Stimulated activated CD4-positive, alpha-beta T cell treated with anti-CD3 and anti-CD28 coated beads, Interleukin-2, amount 100 ng/mL, for 48 hours (primary cell): ENCODE measurements around the gene TNFRSF1A.
"Not testable (repeated sequence)": the region's sequence is repeated elsewhere in the genome, so short reads cannot be mapped to it uniquely, and the experiment has no call there.

Experiments
- DNase-seq, 2 donors: peaks; one replicate each; pipeline ENCODE4 v3.0.0-alpha.2; 2020

TNFRSF1A gene

DNA sequence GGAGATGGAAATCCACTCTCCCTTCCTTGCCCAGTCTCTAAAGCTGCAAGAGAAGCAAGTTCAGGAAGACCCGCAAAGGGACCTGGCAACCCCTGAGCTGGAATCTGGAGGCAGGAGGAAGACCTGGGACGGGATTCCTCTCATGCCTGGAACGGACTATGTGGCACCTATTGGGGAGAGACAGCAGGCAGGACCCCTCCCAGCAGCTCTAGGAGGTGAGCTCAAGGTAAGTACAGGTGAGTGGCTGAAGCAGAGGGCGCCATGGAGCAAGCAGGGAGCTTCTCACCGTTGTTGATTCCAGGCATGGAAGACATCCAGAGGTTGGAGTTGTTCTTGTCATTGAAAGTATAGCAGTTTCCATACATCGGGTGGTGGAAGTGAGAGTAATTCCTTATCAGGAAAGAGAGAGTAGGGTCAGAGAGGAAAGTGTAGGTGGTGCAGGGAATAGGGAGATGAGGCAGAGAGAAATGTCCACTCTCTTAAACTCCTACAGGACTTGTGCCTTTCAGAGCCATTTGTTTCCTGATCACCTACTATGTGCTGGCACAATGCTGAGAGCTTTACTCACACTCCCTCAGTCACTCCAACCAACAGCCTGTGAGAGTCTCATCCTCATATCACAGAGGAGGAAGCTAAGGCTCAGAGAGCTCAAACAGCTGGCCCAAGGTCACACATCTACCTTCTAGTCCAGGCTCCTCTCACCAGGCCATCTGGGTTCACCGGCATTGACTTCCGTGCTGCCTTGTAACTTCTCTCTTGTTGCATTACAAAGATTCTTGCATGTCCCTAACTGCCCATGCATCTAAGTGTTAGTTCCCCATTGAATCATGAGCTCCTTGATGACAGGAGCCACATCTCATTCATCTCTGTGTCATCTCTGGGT is 13.9 kb upstream of the TNFRSF1A start:
- DNase-seq: no peak

DNA sequence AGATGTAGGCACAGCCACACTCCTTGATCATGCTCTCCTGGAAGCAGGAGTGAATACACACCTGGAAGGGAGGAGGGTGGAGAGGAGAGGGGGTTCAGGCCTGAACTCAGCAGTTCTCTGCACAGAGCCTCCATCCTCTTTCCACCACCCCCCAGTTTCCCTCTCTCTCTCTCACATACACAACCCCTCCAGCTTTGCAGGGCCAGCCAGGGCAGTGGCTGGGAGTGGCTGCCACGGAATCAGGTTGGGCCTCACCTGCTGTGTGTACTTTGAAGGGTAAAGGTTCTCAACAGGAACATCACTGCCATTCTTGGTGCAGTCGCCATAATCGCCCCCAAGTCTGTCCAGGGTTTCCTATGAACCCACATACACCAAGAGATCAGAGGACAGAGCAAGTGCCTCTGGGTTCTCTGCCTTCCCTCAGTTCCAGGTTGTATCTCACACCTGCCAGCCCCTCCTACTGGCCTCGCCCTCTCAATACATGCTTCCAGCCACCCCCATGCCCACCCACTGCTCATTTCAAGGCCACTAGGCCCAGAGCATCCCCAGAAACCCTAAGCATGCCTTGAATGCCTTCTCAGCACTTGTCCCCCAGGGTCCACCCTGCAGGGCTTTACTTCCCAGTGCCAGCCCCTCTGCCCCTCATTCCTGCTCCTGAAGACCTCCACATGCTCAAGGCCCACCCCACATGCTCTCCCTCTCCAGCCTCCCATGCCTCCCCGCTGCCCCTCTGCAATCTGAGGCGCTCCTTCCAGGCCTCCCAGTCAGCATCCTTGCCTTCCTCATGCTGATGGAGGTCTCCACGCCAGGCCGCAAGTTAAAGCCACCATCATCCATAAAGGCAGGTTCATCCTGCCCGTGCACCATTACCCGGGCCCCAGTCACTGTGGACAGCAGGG is 12.9 kb upstream of the TNFRSF1A start:
- DNase-seq: no peak

DNA sequence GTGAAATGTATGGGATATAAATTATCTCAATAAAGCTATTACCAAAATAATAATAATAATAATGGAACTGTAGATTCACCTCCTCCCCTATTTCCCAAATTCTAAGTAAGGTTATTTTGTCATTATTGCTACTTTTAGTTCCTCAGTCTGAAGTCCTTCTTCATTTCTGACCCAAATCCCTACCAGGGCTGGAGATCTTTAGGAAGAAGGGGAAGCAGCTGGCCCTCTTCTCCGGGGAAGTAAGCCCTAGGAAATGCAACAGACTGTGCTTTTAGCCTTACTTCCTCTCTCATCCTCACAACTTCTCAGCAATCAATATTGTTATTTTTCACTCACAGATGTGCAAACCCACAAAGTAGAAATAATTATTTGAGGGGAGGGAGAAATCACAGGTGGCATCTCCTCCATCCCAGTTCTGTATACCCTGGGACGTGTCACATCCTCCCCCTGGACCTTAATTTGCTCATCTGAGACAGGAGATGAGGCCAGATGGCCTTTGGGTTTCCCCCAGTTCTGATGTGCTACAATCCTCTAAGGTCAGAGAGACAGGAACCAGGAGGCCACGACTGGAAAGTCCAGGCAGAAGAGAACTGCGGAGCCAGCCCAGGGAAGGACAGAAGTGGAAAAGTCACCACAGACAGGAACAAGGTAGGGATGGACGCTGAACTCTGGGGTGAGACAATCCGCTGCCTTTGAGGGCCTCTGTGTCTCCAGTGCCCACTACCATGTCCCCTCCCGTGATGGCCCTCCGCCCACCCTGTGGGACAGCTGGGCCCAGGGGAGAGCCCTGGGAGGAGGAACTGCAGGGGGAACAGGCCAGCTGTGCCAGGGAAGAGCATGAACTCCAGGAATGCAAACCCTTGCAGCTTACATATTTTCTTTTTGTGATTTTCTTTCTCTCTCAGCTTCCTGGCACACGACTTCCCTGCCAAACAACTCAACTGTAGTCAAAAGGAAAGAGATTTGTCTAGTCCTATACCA is 10.6 kb upstream of the TNFRSF1A start:
- DNase-seq: no peak

DNA sequence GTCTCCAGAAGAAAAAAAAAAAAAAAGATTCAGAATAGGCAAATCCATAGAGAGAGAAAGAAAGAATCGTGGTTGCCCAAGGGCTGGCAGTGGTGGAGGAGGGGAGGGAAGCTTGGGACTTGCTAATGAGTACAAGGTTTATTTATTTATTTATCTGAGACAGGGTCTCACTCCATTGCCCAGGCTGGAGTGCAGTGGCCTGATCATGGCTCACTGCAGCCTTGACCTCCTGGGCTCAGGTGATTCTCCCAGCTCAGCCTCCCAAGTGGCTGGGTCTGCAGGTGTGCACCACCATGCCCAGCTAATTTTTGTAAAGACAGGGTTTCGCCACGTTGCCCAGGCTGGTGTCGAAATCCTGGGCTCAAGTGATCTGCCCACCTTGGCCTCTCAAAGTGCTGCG is 9.7 kb upstream of the TNFRSF1A start:
- no peak for DNase-seq

DNA sequence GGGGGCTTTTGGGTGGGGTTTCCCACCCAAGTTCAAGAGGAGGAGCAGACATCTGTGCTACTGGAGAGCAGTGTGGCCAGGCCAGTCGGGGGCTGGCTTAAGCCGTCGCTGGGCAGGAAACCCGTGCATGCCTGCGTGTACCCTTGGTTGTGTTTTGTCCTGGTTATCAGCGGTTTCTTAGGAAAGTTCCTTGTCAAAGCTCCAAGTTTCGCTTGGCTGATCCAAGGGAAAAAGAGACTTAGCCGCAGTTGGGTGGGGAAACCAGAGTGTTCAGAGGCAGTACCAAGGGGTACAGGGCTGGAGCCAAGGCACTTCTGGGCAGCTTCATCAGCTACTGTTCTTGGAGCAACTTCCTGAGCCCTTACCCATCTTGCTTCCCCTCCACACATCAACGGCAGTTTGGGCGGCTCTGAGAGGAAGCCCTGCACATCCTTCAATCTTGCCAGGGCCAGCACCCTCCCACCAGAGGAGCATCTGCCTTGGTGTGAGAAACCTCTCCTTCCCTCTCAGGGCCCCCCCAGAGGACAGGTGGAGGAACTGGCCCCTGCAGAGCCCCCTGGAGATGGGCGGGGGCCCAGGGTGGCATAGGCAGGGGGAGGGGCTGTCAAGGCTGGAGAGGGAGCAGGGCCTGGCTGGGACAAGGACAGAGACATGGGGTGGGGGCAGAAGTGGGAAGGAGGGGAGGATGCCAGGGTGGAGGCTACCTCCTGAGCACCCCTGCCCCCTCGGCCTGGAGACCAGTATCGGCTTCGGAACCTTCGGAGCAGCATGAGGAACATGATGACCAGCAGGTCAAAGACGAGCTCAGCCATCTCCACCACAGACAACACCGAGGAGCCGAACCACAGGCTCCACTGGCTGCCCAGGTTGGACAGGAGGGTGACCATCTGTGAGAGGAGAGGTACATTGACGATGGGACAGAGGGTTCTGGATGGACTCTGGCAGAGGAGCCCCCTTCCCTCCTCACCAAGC is 5.8 kb upstream of the TNFRSF1A start:
- no peak for DNase-seq

DNA sequence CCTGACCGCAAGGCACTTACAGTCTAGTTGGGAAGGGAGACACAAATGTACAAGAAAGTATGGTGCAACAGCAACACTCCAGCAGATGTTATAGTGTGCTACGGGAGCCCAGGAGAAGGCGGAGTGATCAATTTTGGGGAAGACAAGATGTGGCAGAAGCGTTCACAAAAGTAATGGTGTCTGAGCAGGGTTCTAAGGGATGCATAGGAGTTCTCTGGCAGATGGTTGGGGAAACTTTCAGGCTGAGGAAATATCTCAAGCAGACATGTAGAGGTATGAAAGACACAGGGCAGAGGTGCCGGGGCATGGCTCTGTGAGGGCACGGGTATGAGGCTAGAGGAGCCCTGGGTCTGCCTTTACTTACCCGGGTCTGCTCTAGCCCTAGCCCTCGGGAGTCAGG is 5.1 kb upstream of the TNFRSF1A start:
- no peak for DNase-seq

DNA sequence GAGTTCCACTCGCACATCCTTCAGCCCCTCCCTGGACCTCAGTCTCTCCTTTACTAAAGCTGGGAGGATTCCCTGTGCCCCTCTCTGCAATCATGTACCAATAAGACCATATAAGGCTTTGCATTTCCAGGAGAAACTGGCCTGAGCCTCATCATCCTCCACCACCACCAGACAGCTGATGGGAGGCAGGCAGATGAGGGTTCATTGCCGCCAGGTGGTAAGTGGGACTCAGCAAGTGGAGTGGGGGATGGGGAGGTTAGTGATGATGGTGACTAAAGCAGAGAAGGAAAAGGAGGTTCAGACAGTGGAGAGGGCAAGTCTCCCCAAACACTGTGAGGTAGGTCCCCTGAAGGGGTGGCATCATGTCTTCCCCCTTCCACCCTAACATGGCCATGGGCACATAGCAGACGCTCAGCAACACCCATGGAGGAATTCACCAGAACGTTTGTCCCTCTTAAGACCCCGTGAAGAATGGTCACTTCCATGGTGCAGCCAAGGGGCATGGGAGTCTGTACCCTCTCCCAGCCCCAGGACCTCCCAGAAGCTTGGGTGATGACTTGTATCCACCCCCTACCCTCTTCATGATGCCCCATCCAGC is 4.5 kb upstream of the TNFRSF1A start:
- DNase-seq: no peak

DNA sequence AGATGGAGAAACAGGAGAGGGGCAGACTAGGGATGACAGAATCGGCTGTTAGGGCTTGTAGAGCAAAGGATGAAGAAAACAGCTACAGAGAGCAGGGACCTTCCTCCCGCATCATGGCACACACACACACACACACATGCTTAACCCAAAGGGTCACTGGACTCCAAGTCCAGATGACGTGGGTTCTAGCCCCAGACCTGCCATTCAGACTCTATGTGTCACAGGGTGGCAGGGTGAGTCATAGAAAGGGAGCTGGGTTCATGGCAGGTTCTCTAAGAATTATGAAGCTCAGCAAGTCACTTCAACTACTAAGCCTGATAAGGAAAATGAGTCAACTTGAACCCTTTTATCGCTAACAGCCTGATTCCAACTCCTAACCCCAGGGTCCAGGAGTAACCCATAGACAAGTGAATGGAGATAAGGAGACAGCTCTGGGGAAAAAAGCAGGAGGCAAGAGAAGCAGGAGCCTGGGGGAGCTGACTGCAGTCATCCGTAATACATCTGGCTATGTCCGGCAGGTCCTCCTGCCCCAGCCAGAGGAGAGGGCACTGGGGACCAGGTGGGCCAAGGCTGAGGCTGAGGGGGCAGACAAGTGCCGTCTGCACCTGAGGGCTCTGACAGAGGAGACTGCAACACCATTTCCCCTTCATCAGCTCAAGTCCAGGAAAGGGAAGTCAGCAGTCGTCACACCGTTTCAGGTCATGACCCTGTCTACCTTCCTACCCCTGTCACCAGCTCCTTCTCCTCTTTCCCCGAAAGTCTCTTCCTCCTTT is 3.6 kb upstream of the TNFRSF1A start:
- DNase-seq: no peak

DNA sequence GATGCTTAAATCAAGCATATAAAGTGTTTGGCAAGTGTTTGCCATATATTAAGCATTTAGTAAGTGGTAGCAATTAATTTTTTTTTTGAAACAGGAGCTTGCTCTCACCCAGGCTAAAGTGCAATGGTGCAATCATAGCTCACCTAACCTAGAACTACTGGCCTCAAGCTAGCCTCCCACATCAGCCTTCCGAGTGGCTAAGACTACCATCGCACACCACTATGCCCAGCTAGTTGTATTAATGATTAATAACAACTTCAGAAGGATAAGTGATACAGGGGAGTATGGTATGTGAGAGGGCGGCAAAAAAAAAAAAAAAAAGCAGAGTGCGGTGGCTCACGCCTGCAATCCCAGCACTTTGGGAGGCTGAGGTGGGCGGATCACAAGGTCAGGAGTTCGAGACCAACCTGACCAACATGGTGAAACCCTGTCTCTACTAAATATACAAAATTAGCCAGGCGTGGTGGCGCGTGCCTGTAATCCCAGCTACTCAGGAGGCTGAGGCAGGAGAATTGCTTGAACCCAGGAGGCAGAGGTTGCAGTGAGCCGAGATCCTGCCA is 2.3 kb upstream of the TNFRSF1A start:
- not testable (repeated sequence) for DNase-seq

DNA sequence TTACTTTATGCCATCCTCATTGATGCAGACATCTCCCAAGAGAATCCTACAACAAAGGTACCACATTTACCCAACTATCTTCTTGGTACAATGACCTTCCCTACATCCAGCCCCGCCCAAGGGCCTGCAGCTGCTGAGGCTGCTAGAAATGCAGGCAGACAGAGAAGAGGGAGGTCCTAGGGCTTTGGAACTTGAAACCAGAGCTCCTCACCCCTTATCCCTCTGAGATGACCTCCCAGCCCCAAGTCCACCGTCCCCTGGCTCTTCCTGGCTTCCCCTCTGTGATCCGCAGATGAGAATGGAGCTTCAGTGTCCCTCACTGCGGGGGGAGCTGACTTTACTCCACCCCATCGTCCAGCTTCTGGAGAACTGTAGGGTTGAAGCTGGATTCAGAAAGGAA is 1.6 kb upstream of the TNFRSF1A start:
- no peak for DNase-seq

DNA sequence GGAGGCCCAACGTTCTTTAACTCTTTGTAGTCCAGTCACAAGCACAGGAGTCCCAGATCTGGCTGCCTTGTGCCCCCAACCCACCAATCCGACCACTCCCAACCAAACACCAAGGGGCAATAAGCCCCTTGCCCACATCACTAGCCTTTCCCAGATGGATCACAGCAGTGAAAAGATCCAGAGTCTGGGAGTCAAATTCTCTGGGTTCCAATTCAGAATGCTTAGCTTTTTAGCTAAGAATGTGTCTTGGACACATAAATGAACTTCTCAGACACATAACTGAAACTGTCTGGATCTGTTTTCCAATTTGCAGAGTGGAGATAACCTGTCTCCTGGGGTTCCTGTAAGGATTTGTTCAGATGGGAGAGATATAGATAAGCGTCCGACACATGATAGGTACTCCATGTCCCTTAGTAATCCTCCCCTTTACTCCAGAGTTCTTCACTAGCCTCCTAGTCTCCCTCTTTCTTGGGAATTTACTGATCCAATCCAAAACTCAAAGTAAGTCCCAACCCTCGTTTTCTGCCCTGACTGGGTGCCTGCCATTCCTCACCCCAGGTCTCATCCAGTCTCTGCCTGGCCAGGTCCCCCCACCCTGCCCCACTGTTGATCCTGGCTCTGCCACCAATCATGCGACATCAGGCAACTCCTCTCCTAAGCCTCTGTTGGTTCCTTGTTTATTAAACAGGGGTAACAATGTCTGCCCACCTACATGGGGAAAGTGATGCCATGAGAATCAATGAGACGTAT is 439 bp upstream of the TNFRSF1A start:
- no peak for DNase-seq

DNA sequence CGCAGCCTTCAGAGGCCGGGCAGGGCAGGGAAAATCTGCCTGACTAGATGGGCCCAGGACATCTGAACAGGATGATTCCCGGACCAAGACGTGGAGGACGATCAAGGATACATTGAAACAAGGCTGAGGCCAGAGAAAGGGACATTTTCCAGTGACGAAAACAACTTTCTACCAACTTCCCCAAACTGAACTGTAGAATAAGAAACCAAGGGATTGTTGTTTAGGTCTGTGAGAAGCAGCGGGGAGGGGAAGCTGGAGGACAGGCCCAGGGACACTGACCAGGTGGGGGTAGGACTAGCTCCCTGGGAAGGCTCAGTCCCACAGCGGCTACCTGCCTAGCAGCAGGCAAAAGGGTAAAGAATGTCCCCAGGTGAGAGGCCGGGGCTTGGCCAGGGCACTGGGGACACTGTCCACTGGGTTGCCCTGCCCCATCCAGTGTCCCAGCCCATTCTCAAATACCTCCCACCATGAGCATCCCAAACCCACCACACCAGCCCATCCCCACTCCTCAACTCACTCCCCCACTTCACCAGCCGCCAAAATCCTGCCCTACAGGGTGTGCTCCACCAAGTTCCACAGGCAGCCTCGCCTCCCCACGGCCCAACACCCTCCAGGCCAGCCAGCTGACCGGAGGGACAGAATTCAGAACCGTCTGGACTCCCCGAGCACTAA is 995 bp downstream of the TNFRSF1A start:
- DNase-seq: no peak

DNA sequence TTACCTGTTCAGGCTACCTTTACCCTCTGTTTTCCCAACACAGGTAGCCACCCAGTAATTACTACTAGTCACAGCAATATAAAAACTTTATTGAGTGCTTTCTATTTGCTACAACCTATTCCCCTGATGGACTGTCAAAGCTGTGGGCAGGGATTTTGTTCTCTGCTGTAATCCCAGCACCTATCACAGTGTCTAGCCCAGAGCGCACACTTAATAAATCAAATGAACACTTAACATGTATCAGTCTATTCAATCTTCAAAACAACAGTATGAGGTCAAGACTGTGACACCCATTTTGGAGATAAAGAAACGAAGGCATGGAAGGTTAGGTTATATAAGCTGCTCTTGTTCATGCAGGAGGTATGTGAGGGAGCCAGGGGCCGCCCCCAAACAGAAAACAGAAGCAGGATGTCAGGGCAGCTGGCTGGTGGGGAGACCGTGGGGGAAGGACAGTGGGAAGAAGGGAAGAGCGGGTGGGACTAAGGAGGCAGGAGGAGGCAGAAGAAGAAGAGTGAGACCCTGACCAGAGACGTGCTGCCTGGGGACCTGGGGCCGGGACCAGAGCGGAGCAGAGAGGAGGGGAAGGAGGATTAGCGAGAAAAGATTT is 1.7 kb downstream of the TNFRSF1A start:
- no peak for DNase-seq

DNA sequence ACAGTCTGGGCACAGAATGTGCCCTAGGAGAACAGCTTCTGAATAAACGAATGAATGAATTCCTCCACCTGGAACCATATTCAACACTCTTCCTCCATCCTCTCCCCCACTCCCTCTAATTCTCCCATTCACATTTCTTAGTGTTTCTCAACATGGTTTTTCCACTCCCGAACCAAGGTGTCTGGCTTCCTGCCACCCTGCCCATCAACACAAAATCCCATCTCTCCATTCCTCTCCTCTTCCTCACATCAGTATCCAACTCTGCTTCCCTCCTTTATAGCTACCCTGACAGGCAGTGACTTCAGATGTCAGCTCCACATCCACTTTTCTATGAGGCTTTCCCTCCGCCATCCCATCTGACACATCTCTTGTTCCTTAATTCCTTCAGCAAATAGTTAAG is 2.9 kb downstream of the TNFRSF1A start:
- DNase-seq: no peak

DNA sequence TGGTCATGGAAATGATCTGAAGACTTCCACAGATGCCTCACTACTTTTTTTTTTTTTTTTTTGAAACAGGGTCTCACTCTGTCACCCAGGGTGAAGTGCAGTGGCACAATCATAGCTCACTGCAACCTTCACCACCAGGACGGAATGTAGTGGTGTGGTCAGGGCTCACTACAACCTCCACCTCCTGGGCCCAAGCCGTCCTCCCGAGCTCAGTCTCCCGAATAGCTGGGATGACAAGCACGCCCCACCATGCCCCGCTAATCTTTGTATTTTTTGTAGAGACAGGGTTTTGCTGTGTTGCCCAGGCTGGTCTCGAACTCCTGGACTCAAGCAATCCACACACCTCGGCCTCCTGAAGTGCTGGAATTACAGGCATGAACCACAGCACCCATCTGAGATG is 3.3 kb downstream of the TNFRSF1A start:
- DNase-seq: not testable (repeated sequence)

DNA sequence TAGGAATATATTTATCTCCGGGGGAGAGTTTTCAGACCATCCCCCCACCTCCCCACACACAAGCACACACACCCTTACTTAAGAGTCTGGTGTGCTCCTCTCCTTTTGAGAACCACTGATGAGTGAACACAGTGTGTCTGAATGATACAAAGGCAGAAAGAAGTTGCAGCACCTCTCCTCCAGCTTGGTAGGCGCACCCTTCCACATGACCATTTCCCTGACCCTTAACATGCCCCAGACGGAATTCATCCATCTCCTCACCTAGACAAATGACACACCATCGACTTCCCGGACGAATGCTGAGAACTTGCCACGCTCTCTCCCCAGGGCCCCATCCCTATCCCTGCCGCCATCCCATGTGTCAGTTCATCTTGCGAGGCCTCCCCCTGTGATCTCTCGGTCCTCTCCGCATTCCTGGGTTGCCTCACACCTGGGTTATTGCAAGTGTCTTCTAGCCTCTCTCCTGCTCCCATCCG is 3.9 kb downstream of the TNFRSF1A start:
- DNase-seq: no peak

DNA sequence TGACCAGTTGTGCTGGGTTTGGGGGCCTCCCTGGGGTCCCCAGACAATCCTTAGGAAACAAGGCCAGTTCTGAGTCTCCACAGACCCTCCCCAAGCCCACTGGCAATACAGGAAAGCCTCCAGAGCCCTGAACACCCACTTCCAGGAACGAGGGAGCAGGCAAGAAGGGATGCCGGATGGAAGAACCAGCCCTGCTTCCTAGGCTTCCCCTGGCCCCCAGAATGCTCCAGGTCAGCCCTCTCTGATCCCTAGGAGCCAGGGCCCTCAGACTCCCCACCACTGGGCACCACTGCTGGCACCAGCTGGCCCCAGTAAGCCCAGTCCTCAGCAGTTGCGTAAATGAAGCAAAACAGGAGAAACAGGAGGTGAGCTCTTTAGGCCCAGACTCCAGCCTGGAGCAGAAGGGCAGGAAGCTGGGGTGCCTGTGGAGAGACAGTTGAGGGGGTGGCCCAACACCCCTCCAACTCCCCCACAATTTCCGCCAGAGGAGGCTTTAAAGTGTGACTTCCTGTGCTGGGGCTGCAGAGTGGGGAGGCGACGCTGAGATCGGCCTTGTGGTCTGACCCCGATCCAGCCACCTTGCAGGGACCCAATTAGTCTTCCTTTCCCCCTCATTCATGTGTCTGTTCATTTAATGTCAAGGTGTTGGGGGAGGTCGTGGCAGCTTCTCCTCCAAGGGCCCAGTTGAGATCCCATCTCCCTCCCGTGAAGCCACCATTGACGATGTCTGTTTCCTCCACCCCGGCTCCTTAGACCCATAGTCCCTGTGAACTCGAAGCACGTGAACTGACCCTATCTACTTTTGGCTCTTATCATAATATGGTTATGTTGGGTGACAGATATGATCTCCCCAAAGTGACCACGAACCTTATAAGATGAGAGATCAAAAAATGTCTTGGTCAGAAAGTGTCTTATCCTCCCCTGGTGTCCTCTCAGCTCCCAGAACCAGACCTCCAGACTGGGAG is 4.7 kb downstream of the TNFRSF1A start:
- no peak for DNase-seq
